Adrenal gland (tissue), 5 donors: ENCODE results near the gene IGSF10.

Experiments
- CTCF ChIP-seq, 6 experiments: fragments of 450-650 bp in 4 of 6; fragments of 200-600 bp in 2 of 6; sonication (generic) in 1 of 6; IDR thresholded peaks; 1 replicate in 5 of 6; 2 replicates in 1 of 6; pipeline versions ENCODE4 v1.5.1 to v1.8.0; 2016 to 2021; ENCODE audit warnings: antibody characterized with exemption in 6 of 6, mild to moderate bottlenecking in 2 of 6, moderate library complexity in 1 of 6
- POLR2A ChIP-seq, 2 donors: fragments of 450-650 bp; IDR thresholded peaks; one replicate each; pipeline ENCODE4 v1.6.1; 2017; ENCODE audit warnings: antibody characterized with exemption in 2 of 2, mild to moderate bottlenecking in 2 of 2, moderate library complexity in 1 of 2
- donor health status: DM: no; HTN: no; CAD: no.

DNA sequence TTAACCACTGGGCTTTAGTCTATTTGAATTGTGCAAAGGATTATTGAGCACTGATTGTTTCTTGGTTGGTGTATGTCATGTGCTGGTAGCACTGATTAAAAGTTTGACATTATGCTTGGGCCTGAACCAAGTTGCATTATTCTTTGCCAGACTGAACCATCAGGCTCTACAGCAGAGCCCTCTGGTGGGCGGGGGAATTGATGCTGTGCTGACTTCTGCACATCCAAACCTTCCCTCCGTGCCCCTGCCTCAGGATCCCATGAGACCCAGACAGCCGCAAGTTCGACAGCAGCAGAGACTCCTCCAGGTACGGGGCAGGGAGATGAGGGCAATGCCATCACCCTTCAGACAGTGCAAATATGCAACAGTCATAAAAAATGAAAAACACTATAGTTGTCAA is 47.9 kb downstream of the IGSF10 start:
- TF ChIP-seq CTCF (IDR thresholded peaks at IDR 0.05) (no peak), POLR2A (IDR thresholded peaks at IDR 0.05) (no peak)
